ENCODE measurements around the gene ESRRB. TPM values are rescaled to one million over a fixed set of nuclear protein-coding genes. Genes with fewer than 3 reads are reported as not detected.
A peak's percentile ranks its signal among the peaks of the same experiment; 100 is the strongest.

The ESRRB gene
- total RNA-seq, 1 experiment from 2014 or later = 1.6 TPM

DNA sequence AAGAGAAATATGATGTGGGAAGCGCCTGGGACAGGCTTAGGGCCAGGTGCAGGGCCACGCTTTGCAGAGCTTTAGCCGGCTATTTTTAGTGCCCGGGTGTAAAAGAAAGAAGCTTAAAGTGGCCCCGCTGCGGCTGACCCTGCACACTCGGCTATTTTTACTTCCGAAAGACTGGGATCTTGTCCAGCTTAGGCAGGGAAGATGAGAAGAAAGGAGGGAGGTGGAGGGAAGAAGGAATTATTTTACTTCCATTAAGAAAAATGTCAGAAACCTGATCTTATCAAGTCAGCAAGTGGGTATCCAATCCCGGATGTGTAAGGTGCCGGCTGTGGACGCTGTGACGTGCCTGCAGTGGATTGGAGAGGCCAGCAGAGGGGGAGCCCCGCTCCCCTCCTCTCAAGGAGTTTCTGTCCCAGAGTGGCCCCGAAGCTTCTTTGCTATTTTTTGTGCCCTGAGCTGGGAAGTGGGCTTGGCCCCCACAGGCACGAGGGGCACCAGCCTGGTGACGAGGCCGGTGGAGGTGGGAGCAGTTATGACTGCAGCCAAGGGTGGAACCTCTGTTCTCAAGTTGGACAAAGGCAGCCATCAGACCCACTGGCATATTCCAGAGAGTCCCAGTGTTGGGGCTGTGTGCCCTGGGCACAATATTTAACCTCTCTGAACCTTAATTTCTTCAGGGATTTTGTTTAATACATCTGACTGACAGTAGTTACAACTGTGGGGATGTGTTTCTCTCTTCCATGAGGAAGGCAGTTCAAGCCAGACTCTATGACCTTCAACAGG lies 97.7 kb downstream of the ESRRB start:
- CTCF ChIA-PET = interaction anchor here (0.6 to 2.7 kb wide), 16 partner anchors 10 to 174 kb away, joined by 3 to 13 read pairs (median 4); no protein-coding TSS in a partner anchor
- Mint-ChIP-seq H3K36me3 (no peaks in the 10 kb centered on the region), H3K9me3 (no peaks in the 10 kb centered on the region), H3K4me1 (peaks cover 6% of the 10 kb centered on the region; the same call in 1 of the 2 replicates), H3K27ac (no peak overlapping the region), H3K4me3 (no peak overlapping the region), H3K27me3 (ENCODE audit: low read depth) (no peaks in the 10 kb centered on the region; the same call in 1 of the 2 replicates)
- TF ChIP-seq ELF4 (CRISPR knock-in tag; IDR thresholded peaks at IDR 0.05; ENCODE audit: low read depth) (no peak), GTF2I (CRISPR knock-in tag; conservative IDR thresholded peaks at IDR 0.05) (no peak), TEAD4 (CRISPR knock-in tag; IDR thresholded peaks at IDR 0.05) (no peak), ESRRA (CRISPR knock-in tag; IDR thresholded peaks at IDR 0.05; ENCODE audit: borderline replicate concordance) (no peak), GRHL2 (CRISPR knock-in tag; IDR thresholded peaks at IDR 0.05; ENCODE audit: insufficient replicate concordance, severe bottlenecking) (no peak), EMX1 (CRISPR knock-in tag; IDR thresholded peaks at IDR 0.05) (no peak), ZNF138 (CRISPR knock-in tag; conservative IDR thresholded peaks at IDR 0.05) (no peak), ZNF121 (CRISPR knock-in tag; IDR thresholded peaks at IDR 0.05) (no peak), OVOL2 (CRISPR knock-in tag; IDR thresholded peaks at IDR 0.05; ENCODE audit: borderline replicate concordance) (no peak), FOXJ3 (CRISPR knock-in tag; IDR thresholded peaks at IDR 0.05; ENCODE audit: borderline replicate concordance) (no peak), MYBL2 (CRISPR knock-in tag; IDR thresholded peaks at IDR 0.05) (no peak), NR3C1 (CRISPR knock-in tag; conservative IDR thresholded peaks at IDR 0.05; ENCODE audit: low read depth) (no peak), NFATC4 (CRISPR knock-in tag; IDR thresholded peaks at IDR 0.05) (no peak), ZNF416 (CRISPR knock-in tag; IDR thresholded peaks at IDR 0.05) (no peak)
- TF ChIP-seq, protein P1, sequence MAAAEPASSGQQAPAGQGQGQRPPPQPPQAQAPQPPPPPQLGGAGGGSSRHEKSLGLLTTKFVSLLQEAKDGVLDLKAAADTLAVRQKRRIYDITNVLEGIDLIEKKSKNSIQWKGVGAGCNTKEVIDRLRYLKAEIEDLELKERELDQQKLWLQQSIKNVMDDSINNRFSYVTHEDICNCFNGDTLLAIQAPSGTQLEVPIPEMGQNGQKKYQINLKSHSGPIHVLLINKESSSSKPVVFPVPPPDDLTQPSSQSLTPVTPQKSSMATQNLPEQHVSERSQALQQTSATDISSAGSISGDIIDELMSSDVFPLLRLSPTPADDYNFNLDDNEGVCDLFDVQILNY (CRISPR knock-in tag; IDR thresholded peaks at IDR 0.05) = no peak
- TF ChIP-seq, protein P2, sequence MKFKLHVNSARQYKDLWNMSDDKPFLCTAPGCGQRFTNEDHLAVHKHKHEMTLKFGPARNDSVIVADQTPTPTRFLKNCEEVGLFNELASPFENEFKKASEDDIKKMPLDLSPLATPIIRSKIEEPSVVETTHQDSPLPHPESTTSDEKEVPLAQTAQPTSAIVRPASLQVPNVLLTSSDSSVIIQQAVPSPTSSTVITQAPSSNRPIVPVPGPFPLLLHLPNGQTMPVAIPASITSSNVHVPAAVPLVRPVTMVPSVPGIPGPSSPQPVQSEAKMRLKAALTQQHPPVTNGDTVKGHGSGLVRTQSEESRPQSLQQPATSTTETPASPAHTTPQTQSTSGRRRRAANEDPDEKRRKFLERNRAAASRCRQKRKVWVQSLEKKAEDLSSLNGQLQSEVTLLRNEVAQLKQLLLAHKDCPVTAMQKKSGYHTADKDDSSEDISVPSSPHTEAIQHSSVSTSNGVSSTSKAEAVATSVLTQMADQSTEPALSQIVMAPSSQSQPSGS (CRISPR knock-in tag; IDR thresholded peaks at IDR 0.05; ENCODE audit: borderline replicate concordance, low read depth) = no peak
- POLR2A ChIA-PET = no interaction called here
- ATAC-seq (peak; percentile 98), DNase-seq (ENCODE audit: low spot score) (peak; percentile 59)

DNA sequence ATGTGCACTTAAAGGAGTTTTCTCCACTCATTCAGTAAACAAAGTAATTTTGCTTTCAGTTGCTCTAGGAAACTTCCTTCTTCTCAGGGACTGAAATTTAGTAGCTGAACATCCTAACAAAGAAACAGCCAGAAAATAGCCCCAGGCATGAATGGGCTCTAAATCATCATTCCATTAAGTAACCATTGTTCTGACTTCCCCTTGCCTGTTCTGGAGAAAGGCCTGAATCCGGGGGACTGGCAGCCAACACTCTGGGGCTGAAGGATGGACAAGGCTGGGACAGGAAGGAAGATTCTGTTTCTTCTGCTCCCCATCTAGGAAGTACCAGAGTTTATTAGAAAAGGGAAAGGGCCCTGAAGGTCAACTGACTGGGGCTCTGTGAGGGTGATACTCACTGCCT lies 104.5 kb downstream of the ESRRB start:
- H3K4me1 Mint-ChIP-seq = peaks cover 15% of the 10 kb centered on the region
- ChIA-PET CTCF (no interaction called here), POLR2A (no interaction called here)
- no peak overlapping the region for H3K4me3 Mint-ChIP-seq
- no peaks in the 10 kb centered on the region for H3K27me3 Mint-ChIP-seq (ENCODE audit: low read depth)
- no peak for DNase-seq (ENCODE audit: low spot score)
- H3K9me3 Mint-ChIP-seq = no peaks in the 10 kb centered on the region
- no peak overlapping the region for H3K27ac Mint-ChIP-seq
- H3K36me3 Mint-ChIP-seq = no peaks in the 10 kb centered on the region
- peak; percentile 68 for ATAC-seq
- TF ChIP-seq NR3C1 (CRISPR knock-in tag; conservative IDR thresholded peaks at IDR 0.05; ENCODE audit: low read depth) (no peak), SP1 (CRISPR knock-in tag; conservative IDR thresholded peaks at IDR 0.05) (no peak), ZNF396 (CRISPR knock-in tag; IDR thresholded peaks at IDR 0.05; ENCODE audit: borderline replicate concordance) (no peak), SOX15 (CRISPR knock-in tag; IDR thresholded peaks at IDR 0.05) (no peak), MXD4 (CRISPR knock-in tag; IDR thresholded peaks at IDR 0.05; ENCODE audit: borderline replicate concordance) (no peak)
- TF ChIP-seq, protein P3, sequence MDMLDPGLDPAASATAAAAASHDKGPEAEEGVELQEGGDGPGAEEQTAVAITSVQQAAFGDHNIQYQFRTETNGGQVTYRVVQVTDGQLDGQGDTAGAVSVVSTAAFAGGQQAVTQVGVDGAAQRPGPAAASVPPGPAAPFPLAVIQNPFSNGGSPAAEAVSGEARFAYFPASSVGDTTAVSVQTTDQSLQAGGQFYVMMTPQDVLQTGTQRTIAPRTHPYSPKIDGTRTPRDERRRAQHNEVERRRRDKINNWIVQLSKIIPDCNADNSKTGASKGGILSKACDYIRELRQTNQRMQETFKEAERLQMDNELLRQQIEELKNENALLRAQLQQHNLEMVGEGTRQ (CRISPR knock-in tag; IDR thresholded peaks at IDR 0.05) = no peak

All from WTC11 (cell line).